ENCODE data around the gene ZNF578. TPM values are rescaled to one million over a fixed set of nuclear protein-coding genes. Genes with fewer than 3 reads are reported as not detected.

ZNF578 gene
- total and polyA plus RNA-seq, 2 of the 8 experiments (the other 6 are each of a cell fraction or from before 2014, with no cell fraction given) = 1.6 to 4.2 TPM

DNA sequence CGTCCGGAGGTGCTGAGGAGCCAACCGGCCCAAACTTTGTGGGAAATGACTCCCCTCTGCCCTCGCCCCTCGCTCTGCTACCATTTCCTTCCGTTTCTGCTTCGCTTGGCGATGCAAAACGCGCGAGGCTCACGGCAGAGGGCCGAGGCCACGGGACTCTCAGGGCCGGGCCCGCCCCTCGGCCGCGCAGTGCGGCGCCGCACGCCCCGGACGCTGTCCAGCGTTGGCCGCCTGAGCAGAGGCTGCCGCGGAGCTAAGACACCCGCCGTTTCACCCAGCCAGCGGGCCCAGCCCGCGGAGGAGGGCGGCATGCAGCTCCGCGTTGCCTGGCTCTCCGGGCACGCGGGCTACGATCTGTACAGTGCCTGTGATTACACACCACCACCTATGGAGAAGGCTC, 2.1 kb upstream of the ZNF578 start:
- Histone ChIP-seq H3K4me1 (replicated peaks in 1 of 4; ENCODE audit: control insufficient read depth in 3 of 4, insufficient read depth in 4 of 4, low read length in 3 of 4) (no peaks in the 10 kb centered on the region), H2BK15ac (ENCODE audit: low read length) (no peak overlapping the region), H2BK20ac (ENCODE audit: low read length) (no peak overlapping the region), H2AK5ac (ENCODE audit: low read depth, low read length) (no peak overlapping the region), H3K23me2 (ENCODE audit: low read depth, low read length) (no peaks in the 10 kb centered on the region), H3K4ac (replicated peaks; ENCODE audit: insufficient read length, low read depth, low read length) (no peak overlapping the region), H3K56ac (replicated peaks; ENCODE audit: insufficient read length, low read depth, low read length) (no peak overlapping the region), H3K14ac (ENCODE audit: insufficient read length) (no peak overlapping the region), H2BK5ac (ENCODE audit: low read depth, low read length) (no peak overlapping the region), H3K4me2 (ENCODE audit: insufficient read depth in 1 of 2, low read depth in 2 of 2, low read length in 2 of 2) (no peak overlapping the region), H2BK12ac (ENCODE audit: low read depth, low read length) (no peak overlapping the region), H3K18ac (ENCODE audit: extremely low read depth, low read length) (no peak overlapping the region), H3K79me1 (ENCODE audit: low read depth, low read length) (no peaks in the 10 kb centered on the region), H3K27me3 (replicated peaks in 1 of 4; ENCODE audit: control insufficient read depth in 3 of 4, extremely low read depth in 1 of 4, insufficient read depth in 3 of 4, low read length in 3 of 4) (no peaks in the 10 kb centered on the region), H3K79me2 (ENCODE audit: control insufficient read depth in 1 of 2, insufficient read depth in 2 of 2, low read length in 2 of 2) (no peaks in the 10 kb centered on the region), H4K5ac (ENCODE audit: insufficient read length, low read depth, low read length) (no peak overlapping the region), H3K23ac (ENCODE audit: insufficient read length) (no peak overlapping the region), H2AFZ (ENCODE audit: low read length) (no peak overlapping the region), H3K9ac (replicated peaks in 1 of 4; ENCODE audit: extremely low read depth in 1 of 4, low read depth in 3 of 4, low read length in 3 of 4) (no peak overlapping the region), H4K8ac (ENCODE audit: extremely low read depth, insufficient read depth, low read length) (no peak overlapping the region), H3K27ac (ENCODE audit: low read depth, low read length) (no peak overlapping the region), H2BK120ac (replicated peaks; ENCODE audit: low read depth, low read length) (no peak overlapping the region), H4K91ac (replicated peaks; ENCODE audit: insufficient read length, low read length) (no peak overlapping the region), H3K4me3 (ENCODE audit: extremely low read depth in 1 of 4, insufficient read depth in 2 of 4, low read depth in 3 of 4, low read length in 4 of 4) (no peak overlapping the region), H3K9me3 (ENCODE audit: insufficient read depth in 2 of 2, low read depth in 1 of 2, low read length in 1 of 2) (peaks cover 41 to 66% of the 10 kb centered on the region in 2 experiments), H4K20me1 (replicated peaks in 1 of 2; ENCODE audit: control insufficient read depth in 1 of 2, insufficient read depth in 2 of 2, low read length in 2 of 2) (no peaks in the 10 kb centered on the region), H3K36me3 (ENCODE audit: control insufficient read depth in 2 of 4, insufficient read depth in 4 of 4, low read length in 3 of 4) (0 out of 8 replicates have a peak, but pooled peaks cover 0 to 3% (median 0%) of the 10 kb centered on the region in 4 experiments)
- FAIRE-seq (no peak), DNase-seq (ENCODE audit: low read depth in 1 of 2, low spot score in 2 of 2) (no peak)
- TF ChIP-seq CREB1 (IDR thresholded peaks at IDR 0.05) (no peak), RAD21 (IDR thresholded peaks at IDR 0.05 in 1 of 2, conservative IDR thresholded peaks at IDR 0.05 in 1 of 2; ENCODE audit: low read depth in 2 of 2, low read length in 2 of 2) (no peak), JUN (IDR thresholded peaks at IDR 0.05; ENCODE audit: low read depth, low read length) (no peak), BCL11A (IDR thresholded peaks at IDR 0.05; ENCODE audit: low read depth in 2 of 2, low read length in 2 of 2) (no peak), KDM1A (IDR thresholded peaks at IDR 0.05; ENCODE audit: borderline replicate concordance, low read length) (no peak), FOSL1 (IDR thresholded peaks at IDR 0.05; ENCODE audit: insufficient read depth, low read depth, low read length) (no peak)
- TF ChIP-seq, protein P1, sequence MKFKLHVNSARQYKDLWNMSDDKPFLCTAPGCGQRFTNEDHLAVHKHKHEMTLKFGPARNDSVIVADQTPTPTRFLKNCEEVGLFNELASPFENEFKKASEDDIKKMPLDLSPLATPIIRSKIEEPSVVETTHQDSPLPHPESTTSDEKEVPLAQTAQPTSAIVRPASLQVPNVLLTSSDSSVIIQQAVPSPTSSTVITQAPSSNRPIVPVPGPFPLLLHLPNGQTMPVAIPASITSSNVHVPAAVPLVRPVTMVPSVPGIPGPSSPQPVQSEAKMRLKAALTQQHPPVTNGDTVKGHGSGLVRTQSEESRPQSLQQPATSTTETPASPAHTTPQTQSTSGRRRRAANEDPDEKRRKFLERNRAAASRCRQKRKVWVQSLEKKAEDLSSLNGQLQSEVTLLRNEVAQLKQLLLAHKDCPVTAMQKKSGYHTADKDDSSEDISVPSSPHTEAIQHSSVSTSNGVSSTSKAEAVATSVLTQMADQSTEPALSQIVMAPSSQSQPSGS (IDR thresholded peaks at IDR 0.05; ENCODE audit: low read length) = no peak
- WGBS, 2 experiments (ENCODE audit: extremely low coverage in 1 of 2, insufficient coverage in 1 of 2, insufficient read length in 1 of 2, insufficient replicate concordance in 2 of 2, low coverage in 1 of 2, low lambda C conversion rate in 2 of 2, missing lambda C conversion rate in 1 of 2) = 94% methylated on average over 38 of the region's 41 CpGs; no CpG with 5 or more reads in 1 of the 2 experiments
- CTCF ChIA-PET (ENCODE audit: partially characterized antibody) = interaction anchor here (0.6 to 0.7 kb wide), 2 partner anchors 469 to 518 kb away, joined by 3 read pairs; no protein-coding TSS in a partner anchor
- POLR2A ChIA-PET (ENCODE audit: partially characterized antibody) = interaction anchor here (1.0 kb wide), 1 partner anchor 53 kb away, joined by 4 read pairs; no protein-coding TSS in a partner anchor

All from H1 (cell line).